ENCODE results near the gene NCAM2. TPM values are rescaled to one million over a fixed set of nuclear protein-coding genes. Genes with fewer than 3 reads are reported as not detected.

Gene NCAM2
- polyA plus RNA-seq, 3 donors: not detected

GRCh38 chr21:21102896-21103295, 104.7 kb downstream of the NCAM2 start:
- H3K27me3 ChIP-seq (ENCODE audit: control insufficient read depth in 2 of 2, insufficient read depth in 2 of 2, low read length in 2 of 2): no peaks in the 10 kb centered on the region

GRCh38 chr21:21103692-21104091, 105.5 kb downstream of the NCAM2 start:
- H3K27me3 Mint-ChIP-seq (ENCODE audit: low read depth in 3 of 3): peaks cover 0 to 4% (median 2%) of the 10 kb centered on the region in 3 donors
- intact Hi-C loops (cut with micrococcal nuclease): loop anchor here in 1 of 2 donors (5.0 kb wide), 1 partner anchor 101 kb away; no protein-coding TSS in a partner anchor
- no peak for TF ChIP-seq CTCF (IDR thresholded peaks at IDR 0.05)
- H3K4me3 ChIP-seq (replicated peaks in 1 of 3; ENCODE audit: low read depth in 2 of 3, low read length in 3 of 3): no peak overlapping the region
- no peak overlapping the region for H3K27ac ChIP-seq (ENCODE audit: low read depth in 1 of 2, low read length in 2 of 2)
- no peaks in the 10 kb centered on the region for H4K20me1 ChIP-seq (ENCODE audit: insufficient read depth, low read length)
- H3K4me1 Mint-ChIP-seq: peaks cover 2% of the 10 kb centered on the region
- no CpG with 5 or more reads among the region's 3 CpGs for WGBS (ENCODE audit: insufficient coverage)
- H3K4me2 ChIP-seq (replicated peaks; ENCODE audit: extremely low read depth, low read length, poor library complexity, severe bottlenecking): no peak overlapping the region
- no peaks in the 10 kb centered on the region for H3K36me3 ChIP-seq (replicated peaks in 1 of 2; ENCODE audit: control insufficient read depth in 1 of 2, insufficient read depth in 2 of 2, low read length in 2 of 2)
- H3K27ac Mint-ChIP-seq: no peak overlapping the region
- no peaks in the 10 kb centered on the region for H3K4me1 ChIP-seq (ENCODE audit: control insufficient read depth in 1 of 2, insufficient read depth in 2 of 2, low read length in 2 of 2)
- H3K27me3 ChIP-seq (ENCODE audit: control insufficient read depth in 2 of 2, insufficient read depth in 2 of 2, low read length in 2 of 2): no peaks in the 10 kb centered on the region
- no peak overlapping the region for H3K9ac ChIP-seq (ENCODE audit: insufficient read depth, low read length, poor library complexity, severe bottlenecking)
- H3K9me3 ChIP-seq (replicated peaks in 1 of 2; ENCODE audit: control insufficient read depth in 1 of 2, insufficient read depth in 1 of 2, low read length in 2 of 2): no peaks in the 10 kb centered on the region
- H3K36me3 Mint-ChIP-seq: no peaks in the 10 kb centered on the region
- H3K79me2 ChIP-seq (ENCODE audit: insufficient read depth, low read length): no peaks in the 10 kb centered on the region
- no peak overlapping the region for H2AFZ ChIP-seq (ENCODE audit: insufficient read depth, low read depth, low read length, poor library complexity, severe bottlenecking)
- peaks cover 0 to 1% (median 0%) of the 10 kb centered on the region in 7 donors for H3K9me3 Mint-ChIP-seq
- no peak overlapping the region for H3K4me3 Mint-ChIP-seq
- DNase-seq: no peak

More at GRCh38 chr21:21102896-21103295, 104.7 kb downstream of the NCAM2 start:
- Mint-ChIP-seq H3K4me1 (peaks cover 2% of the 10 kb centered on the region), H3K4me3 (no peak overlapping the region), H3K27ac (no peak overlapping the region), H3K27me3 (ENCODE audit: low read depth in 3 of 3) (peaks cover 0 to 4% (median 2%) of the 10 kb centered on the region in 3 donors), H3K9me3 (peaks cover 0 to 1% (median 0%) of the 10 kb centered on the region in 7 donors), H3K36me3 (no peaks in the 10 kb centered on the region)
- Histone ChIP-seq H3K9ac (ENCODE audit: insufficient read depth, low read length, poor library complexity, severe bottlenecking) (no peak overlapping the region), H4K20me1 (ENCODE audit: insufficient read depth, low read length) (no peaks in the 10 kb centered on the region), H3K4me1 (ENCODE audit: control insufficient read depth in 1 of 2, insufficient read depth in 2 of 2, low read length in 2 of 2) (no peaks in the 10 kb centered on the region), H3K9me3 (replicated peaks in 1 of 2; ENCODE audit: control insufficient read depth in 1 of 2, insufficient read depth in 1 of 2, low read length in 2 of 2) (no peaks in the 10 kb centered on the region), H3K4me3 (replicated peaks in 1 of 3; ENCODE audit: low read depth in 2 of 3, low read length in 3 of 3) (no peak overlapping the region), H2AFZ (ENCODE audit: insufficient read depth, low read depth, low read length, poor library complexity, severe bottlenecking) (no peak overlapping the region), H3K27ac (ENCODE audit: low read depth in 1 of 2, low read length in 2 of 2) (no peak overlapping the region), H3K4me2 (replicated peaks; ENCODE audit: extremely low read depth, low read length, poor library complexity, severe bottlenecking) (no peak overlapping the region), H3K36me3 (replicated peaks in 1 of 2; ENCODE audit: control insufficient read depth in 1 of 2, insufficient read depth in 2 of 2, low read length in 2 of 2) (no peaks in the 10 kb centered on the region), H3K79me2 (ENCODE audit: insufficient read depth, low read length) (no peaks in the 10 kb centered on the region)
- intact Hi-C loops (cut with micrococcal nuclease): loop anchor here in 1 of 2 donors (5.0 kb wide), 1 partner anchor 101 kb away; no protein-coding TSS in a partner anchor
- DNase-seq: no peak
- no CpG with 5 or more reads among the region's 2 CpGs for WGBS (ENCODE audit: insufficient coverage)
- no peak for TF ChIP-seq CTCF (IDR thresholded peaks at IDR 0.05)

All from CD14-positive monocyte (primary cell).